ENCODE measurements around the gene RNF150.

GRCh38 chr4:140839888-140840790 is 293.1 kb downstream of the RNF150 start:
- TF ChIP-seq, protein P1, sequence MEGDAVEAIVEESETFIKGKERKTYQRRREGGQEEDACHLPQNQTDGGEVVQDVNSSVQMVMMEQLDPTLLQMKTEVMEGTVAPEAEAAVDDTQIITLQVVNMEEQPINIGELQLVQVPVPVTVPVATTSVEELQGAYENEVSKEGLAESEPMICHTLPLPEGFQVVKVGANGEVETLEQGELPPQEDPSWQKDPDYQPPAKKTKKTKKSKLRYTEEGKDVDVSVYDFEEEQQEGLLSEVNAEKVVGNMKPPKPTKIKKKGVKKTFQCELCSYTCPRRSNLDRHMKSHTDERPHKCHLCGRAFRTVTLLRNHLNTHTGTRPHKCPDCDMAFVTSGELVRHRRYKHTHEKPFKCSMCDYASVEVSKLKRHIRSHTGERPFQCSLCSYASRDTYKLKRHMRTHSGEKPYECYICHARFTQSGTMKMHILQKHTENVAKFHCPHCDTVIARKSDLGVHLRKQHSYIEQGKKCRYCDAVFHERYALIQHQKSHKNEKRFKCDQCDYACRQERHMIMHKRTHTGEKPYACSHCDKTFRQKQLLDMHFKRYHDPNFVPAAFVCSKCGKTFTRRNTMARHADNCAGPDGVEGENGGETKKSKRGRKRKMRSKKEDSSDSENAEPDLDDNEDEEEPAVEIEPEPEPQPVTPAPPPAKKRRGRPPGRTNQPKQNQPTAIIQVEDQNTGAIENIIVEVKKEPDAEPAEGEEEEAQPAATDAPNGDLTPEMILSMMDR (IDR thresholded peaks at IDR 0.05) = no peak
- TF ChIP-seq POLR2A (IDR thresholded peaks at IDR 0.05) = no peak

Data from thyroid gland (tissue), 4 donors.